Measurements from ENCODE around the gene GSC2. TPM values are rescaled to one million over a fixed set of nuclear protein-coding genes. Genes with fewer than 3 reads are reported as not detected.
A peak's percentile ranks its signal among the peaks of the same experiment; 100 is the strongest.

GSC2 gene
- total RNA-seq, 4 donors from 2014 or later: not detected

DNA sequence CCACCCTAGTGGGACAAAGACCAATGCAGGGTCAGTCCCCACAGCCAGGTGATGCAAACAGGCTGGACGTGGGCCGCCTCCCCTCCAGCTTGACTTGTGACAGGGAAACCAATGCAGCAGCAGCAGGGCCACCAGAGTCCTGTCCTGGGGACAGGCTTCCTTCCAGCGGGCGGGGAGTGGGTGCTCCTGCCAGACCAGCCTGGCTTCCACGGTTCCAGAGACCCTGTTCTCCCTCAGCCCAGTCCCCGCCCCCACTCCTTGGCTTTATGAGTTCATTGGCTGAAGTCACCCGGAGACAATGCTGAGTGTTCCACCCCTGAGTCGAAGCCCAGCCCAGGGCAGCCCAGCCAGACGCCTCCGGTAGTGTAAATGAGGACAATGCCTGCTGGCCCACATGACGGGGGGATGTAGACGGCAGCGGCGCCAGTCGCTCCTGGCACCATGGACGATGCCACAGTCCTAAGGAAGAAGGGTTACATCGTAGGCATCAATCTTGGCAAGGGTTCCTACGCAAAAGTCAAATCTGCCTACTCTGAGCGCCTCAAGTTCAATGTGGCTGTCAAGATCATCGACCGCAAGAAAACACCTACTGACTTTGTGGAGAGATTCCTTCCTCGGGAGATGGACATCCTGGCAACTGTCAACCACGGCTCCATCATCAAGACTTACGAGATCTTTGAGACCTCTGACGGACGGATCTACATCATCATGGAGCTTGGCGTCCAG lies 19.0 kb downstream of the GSC2 start, which contains the start of gene TSSK2:
TSSK2 (plus strand) TSS at position 350 of the 726 bp plus-strand sequence; CDS start at position 442, 92 bp downstream.
- Histone ChIP-seq H3K9me3 (no peaks in the 10 kb centered on the region), H3K27me3 (no peaks in the 10 kb centered on the region), H3K27ac (peak within 1 kb of the TSS; percentile 66), H3K36me3 (peaks cover 37% of the 10 kb centered on the region), H3K4me3 (no peak within 1 kb of the TSS), H3K4me1 (peaks cover 44% of the 10 kb centered on the region)
- TF ChIP-seq POLR2A (IDR thresholded peaks at IDR 0.05): no peak
- 73% methylated on average over 23 of the region's 27 CpGs for WGBS
- no peak for DNase-seq (ENCODE audit: low spot score in 2 of 2)

DNA sequence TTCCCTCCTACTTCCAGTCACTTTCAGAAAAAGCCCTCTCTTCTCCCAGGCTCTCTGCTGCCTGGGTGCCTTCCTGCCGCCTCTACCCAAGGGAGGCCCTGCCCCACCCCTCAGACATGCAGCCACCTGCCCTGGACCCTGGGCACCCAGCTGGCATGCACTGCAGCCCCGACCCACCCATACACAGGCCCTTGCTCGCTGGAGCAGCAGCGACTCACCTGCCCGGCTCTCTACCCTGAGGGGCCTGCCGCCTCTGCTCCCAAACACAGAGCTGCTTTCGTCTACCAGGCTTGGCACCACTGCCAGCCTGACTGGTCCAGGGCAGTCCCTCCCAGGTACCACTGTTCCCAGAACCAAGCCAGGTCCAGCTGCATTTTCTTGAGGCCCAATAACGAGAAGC lies 20.2 kb downstream of the GSC2 start:
- DNase-seq (ENCODE audit: low spot score in 2 of 2): peak in 1 of 2 donors; percentile 81
- peak overlapping the region; percentile 66 for H3K27ac ChIP-seq
- H3K4me1 ChIP-seq: peaks cover 45% of the 10 kb centered on the region
- WGBS: 39% methylated on average over 6 of the region's 8 CpGs
- H3K36me3 ChIP-seq: peaks cover 24% of the 10 kb centered on the region
- H3K4me3 ChIP-seq: peak overlapping the region; percentile 13
- no peaks in the 10 kb centered on the region for H3K27me3 ChIP-seq
- H3K9me3 ChIP-seq: no peaks in the 10 kb centered on the region
- TF ChIP-seq EP300 (IDR thresholded peaks at IDR 0.05) (no peak), POLR2A (IDR thresholded peaks at IDR 0.05) (no peak), POLR2AphosphoS5 (IDR thresholded peaks at IDR 0.05) (no peak)
- TF ChIP-seq, protein P1, sequence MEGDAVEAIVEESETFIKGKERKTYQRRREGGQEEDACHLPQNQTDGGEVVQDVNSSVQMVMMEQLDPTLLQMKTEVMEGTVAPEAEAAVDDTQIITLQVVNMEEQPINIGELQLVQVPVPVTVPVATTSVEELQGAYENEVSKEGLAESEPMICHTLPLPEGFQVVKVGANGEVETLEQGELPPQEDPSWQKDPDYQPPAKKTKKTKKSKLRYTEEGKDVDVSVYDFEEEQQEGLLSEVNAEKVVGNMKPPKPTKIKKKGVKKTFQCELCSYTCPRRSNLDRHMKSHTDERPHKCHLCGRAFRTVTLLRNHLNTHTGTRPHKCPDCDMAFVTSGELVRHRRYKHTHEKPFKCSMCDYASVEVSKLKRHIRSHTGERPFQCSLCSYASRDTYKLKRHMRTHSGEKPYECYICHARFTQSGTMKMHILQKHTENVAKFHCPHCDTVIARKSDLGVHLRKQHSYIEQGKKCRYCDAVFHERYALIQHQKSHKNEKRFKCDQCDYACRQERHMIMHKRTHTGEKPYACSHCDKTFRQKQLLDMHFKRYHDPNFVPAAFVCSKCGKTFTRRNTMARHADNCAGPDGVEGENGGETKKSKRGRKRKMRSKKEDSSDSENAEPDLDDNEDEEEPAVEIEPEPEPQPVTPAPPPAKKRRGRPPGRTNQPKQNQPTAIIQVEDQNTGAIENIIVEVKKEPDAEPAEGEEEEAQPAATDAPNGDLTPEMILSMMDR (IDR thresholded peaks at IDR 0.05): no peak

DNA sequence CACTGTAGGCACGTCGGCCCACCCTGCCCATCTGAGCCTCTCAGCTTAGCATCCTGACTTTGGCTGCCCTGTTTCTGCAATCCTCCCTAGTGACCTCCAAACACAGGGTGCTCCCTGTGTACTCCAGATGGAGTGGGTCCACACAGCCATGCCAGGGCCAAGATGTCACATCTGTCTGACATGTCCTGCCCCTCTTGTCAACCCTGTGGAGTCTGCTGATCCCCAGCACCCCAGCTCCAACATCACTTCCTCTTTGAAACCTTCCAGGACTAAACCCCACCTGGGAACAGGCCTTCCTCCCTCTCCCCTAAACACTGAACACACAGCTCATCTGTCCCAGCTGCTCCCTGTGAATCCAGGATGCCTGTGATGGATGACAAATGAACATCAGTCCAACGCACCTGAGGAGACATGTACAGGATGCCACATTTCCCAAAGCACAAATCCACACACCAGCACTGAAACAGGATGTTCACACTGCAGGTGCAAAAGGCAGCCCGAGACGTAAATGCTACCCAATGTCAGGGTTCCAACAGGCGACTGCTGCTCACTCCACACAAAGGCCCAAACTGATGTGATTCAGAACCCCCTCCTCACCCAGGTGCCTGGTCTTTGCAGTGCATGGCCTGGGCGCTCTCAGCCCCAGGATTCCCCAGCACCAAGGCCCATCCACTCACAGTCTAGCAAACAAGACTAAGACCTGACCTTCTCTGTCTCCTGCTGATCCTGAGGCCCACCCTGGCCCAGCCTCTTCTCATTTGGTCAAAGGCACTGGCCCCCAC lies 21.0 kb downstream of the GSC2 start:
- no peak for DNase-seq (ENCODE audit: low spot score in 2 of 2)
- Histone ChIP-seq H3K36me3 (peaks cover 17% of the 10 kb centered on the region), H3K27me3 (no peaks in the 10 kb centered on the region), H3K4me1 (peaks cover 45% of the 10 kb centered on the region), H3K27ac (peak overlapping the region; percentile 66), H3K9me3 (no peaks in the 10 kb centered on the region), H3K4me3 (peak overlapping the region; percentile 13)
- WGBS: 62% methylated on average over 7 of the region's 7 CpGs
- no peak for TF ChIP-seq POLR2A (IDR thresholded peaks at IDR 0.05)
- TF ChIP-seq, protein P1 (IDR thresholded peaks at IDR 0.05): no peak
- TF ChIP-seq POLR2AphosphoS5 (IDR thresholded peaks at IDR 0.05): no peak
- TF ChIP-seq EP300 (IDR thresholded peaks at IDR 0.05): no peak

DNA sequence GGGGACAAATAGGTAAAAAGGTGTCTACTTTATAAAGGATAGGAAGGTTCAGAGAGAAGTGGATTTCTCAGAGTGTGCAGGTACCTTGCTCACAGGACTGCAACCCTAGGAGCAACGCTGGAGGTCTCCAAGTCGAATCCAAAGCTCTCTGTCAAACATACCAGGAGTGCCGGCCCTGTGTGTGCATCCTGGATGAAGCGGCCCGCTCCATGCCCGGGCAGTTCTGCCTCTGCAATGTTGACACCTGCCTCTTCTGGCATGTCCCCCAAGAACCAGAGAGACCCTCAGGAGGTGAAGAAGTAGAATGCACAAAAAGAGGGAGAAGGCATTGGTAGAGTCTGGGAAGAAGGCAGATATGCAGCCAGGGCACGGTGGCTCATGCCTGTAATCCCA lies 22.1 kb downstream of the GSC2 start:
- H3K27ac ChIP-seq: no peak overlapping the region
- peaks cover 47% of the 10 kb centered on the region for H3K4me1 ChIP-seq
- no peak for TF ChIP-seq EP300 (IDR thresholded peaks at IDR 0.05)
- TF ChIP-seq, protein P1 (IDR thresholded peaks at IDR 0.05): no peak
- no peak for TF ChIP-seq POLR2AphosphoS5 (IDR thresholded peaks at IDR 0.05)
- TF ChIP-seq POLR2A (IDR thresholded peaks at IDR 0.05): no peak
- no peak for DNase-seq (ENCODE audit: low spot score in 2 of 2)
- H3K36me3 ChIP-seq: peaks cover 5% of the 10 kb centered on the region
- H3K27me3 ChIP-seq: no peaks in the 10 kb centered on the region
- H3K4me3 ChIP-seq: no peak overlapping the region
- H3K9me3 ChIP-seq: no peaks in the 10 kb centered on the region
- WGBS: 84% methylated on average over 7 of the region's 7 CpGs

DNA sequence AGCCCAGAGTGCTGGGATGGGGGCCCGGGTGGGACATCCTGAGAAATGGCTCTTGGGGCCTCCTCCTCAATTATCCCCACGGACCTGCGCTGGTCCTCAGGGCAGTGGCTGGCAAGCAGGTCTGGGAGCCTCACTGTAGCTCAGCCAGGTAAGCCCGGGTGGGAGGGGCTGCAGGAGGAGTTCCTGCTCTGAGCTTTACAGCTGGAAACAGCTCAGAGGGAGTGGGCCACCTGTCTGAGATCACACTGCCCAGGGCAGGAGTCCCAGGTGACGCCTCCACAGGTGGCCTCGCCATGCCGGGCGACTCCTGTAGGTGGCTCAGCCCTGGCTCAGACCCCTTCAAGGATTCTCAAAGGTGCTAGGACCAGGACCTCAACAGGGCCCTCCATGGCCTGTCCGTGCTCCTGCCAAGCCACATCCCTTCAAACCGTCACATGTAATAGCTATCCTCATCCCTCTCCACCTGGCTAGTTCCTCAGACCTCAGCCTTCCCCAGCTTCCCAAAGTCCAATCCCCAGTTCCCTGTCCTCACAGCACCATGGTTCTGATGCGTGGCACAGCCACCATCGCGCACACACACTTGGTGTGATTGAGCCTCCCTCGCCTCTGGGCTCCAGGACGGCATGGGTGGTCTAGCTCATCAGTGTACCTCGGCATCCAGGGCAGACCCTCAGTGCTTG lies 22.6 kb downstream of the GSC2 start:
- TF ChIP-seq EP300 (IDR thresholded peaks at IDR 0.05) (no peak), POLR2AphosphoS5 (IDR thresholded peaks at IDR 0.05) (no peak), POLR2A (IDR thresholded peaks at IDR 0.05) (no peak)
- TF ChIP-seq, protein P1 (IDR thresholded peaks at IDR 0.05): no peak
- Histone ChIP-seq H3K27me3 (no peaks in the 10 kb centered on the region), H3K27ac (peak overlapping the region; percentile 14), H3K9me3 (no peaks in the 10 kb centered on the region), H3K4me3 (no peak overlapping the region), H3K36me3 (no peaks in the 10 kb centered on the region), H3K4me1 (peaks cover 52% of the 10 kb centered on the region)
- WGBS: 66% methylated on average over 12 of the region's 16 CpGs
- DNase-seq (ENCODE audit: low spot score in 2 of 2): no peak

Data from suprapubic skin (tissue), 4 donors.